ENCODE measurements around the gene UBTD1.

UBTD1 gene

GRCh38 chr10:97584798-97585438 is 86.2 kb downstream of the UBTD1 start:
- no peak for DNase-seq (ENCODE audit: low spot score)

- no peak for DNase-seq (ENCODE audit: low spot score)
Observed at GRCh38 chr10:97585439-97585811, 86.7 kb downstream of the UBTD1 start.

GRCh38 chr10:97587183-97587582 is 88.5 kb downstream of the UBTD1 start:
- DNase-seq (ENCODE audit: low spot score) = no peak

- no peak for DNase-seq (ENCODE audit: low spot score)
Observed at GRCh38 chr10:97589479-97589878, 90.8 kb downstream of the UBTD1 start, which contains the start of gene C10orf62. TSS of gene C10orf62 (plus strand) at chr10:97589721. CDS start at chr10:97589898, 177 bp downstream.

GRCh38 chr10:97590082-97590747 is 91.5 kb downstream of the UBTD1 start:
- no peak for DNase-seq (ENCODE audit: low spot score)

GRCh38 chr10:97590748-97591495 is 92.2 kb downstream of the UBTD1 start:
- no peak for DNase-seq (ENCODE audit: low spot score)

GRCh38 chr10:97593421-97593820 is 94.7 kb downstream of the UBTD1 start:
- DNase-seq (ENCODE audit: low spot score) = peak; percentile 65

GRCh38 chr10:97596101-97597082 is 97.7 kb downstream of the UBTD1 start:
- peak; percentile 81 for DNase-seq (ENCODE audit: low spot score)

- DNase-seq (ENCODE audit: low spot score) = no peak
Observed at GRCh38 chr10:97597778-97598177, 99.1 kb downstream of the UBTD1 start.

- DNase-seq (ENCODE audit: low spot score) = no peak
Observed at GRCh38 chr10:97598407-97599271, 99.9 kb downstream of the UBTD1 start.

GRCh38 chr10:97599272-97599619 is 100.5 kb downstream of the UBTD1 start:
- no peak for DNase-seq (ENCODE audit: low spot score)

GRCh38 chr10:97600616-97601015 is 101.9 kb downstream of the UBTD1 start:
- DNase-seq (ENCODE audit: low spot score) = no peak

- DNase-seq (ENCODE audit: low spot score) = no peak
Observed at GRCh38 chr10:97601268-97602215, 102.8 kb downstream of the UBTD1 start.

GRCh38 chr10:97607095-97607636 is 108.4 kb downstream of the UBTD1 start:
- DNase-seq (ENCODE audit: low spot score) = no peak

GRCh38 chr10:97608991-97609561 is 110.4 kb downstream of the UBTD1 start:
- no peak for DNase-seq (ENCODE audit: low spot score)

- DNase-seq (ENCODE audit: low spot score) = no peak
Observed at GRCh38 chr10:97611473-97611872, 112.7 kb downstream of the UBTD1 start.

- peak; percentile 71 for DNase-seq (ENCODE audit: low spot score)
Observed at GRCh38 chr10:97612386-97612785, 113.7 kb downstream of the UBTD1 start.

GRCh38 chr10:97618285-97618684 is 119.6 kb downstream of the UBTD1 start:
- no peak for DNase-seq (ENCODE audit: low spot score)

GRCh38 chr10:97618733-97619132 is 120.0 kb downstream of the UBTD1 start:
- DNase-seq (ENCODE audit: low spot score) = no peak
